Colonic mucosa (tissue), 4 donors: Measurements from ENCODE around the gene MPPED1. TPM values are rescaled to one million over a fixed set of nuclear protein-coding genes. Genes with fewer than 3 reads are reported as not detected.

Source experiments
- DNase-seq: peaks from one replicate; pipeline ENCODE4 v3.0.0-alpha.2; 2020
- H3K27ac ChIP-seq: fragments of 200-600 bp; one replicate; pipeline ENCODE4 v1.8.0; 2021
- H3K27me3 ChIP-seq: fragments of 200-600 bp; one replicate; pipeline ENCODE4 v1.8.0; 2021
- H3K36me3 ChIP-seq: fragments of 200-600 bp; one replicate; pipeline ENCODE4 v1.8.0; 2021
- H3K4me1 ChIP-seq: fragments of 200-600 bp; one replicate; pipeline ENCODE4 v1.8.0; 2021; ENCODE audit warnings: mild to moderate bottlenecking
- H3K4me3 ChIP-seq: fragments of 200-600 bp; one replicate; pipeline ENCODE4 v1.8.0; 2021
- H3K9ac ChIP-seq, 2 donors: one replicate each; pipeline ENCODE4 v1.7.0; 2013; ENCODE audit warnings: control low read depth in 2 of 2, low read depth in 2 of 2, low read length in 2 of 2
- H3K9me3 ChIP-seq: fragments of 200-600 bp; one replicate; pipeline ENCODE4 v1.8.0; 2021
- intact Hi-C: fragments of 100-400 bp; cut with DNase I; formaldehyde crosslinking; loops from one replicate; pipeline ENCODE4 v1.14.1; 2022
- total RNA-seq, 2 donors: library from RNA; stranded (reverse); fragmentation: NEBNext Ultra II Directional in 1 of 2; extraction: Animal tissue kit (Norgen Biotek cat#: 25700) in 1 of 2; gene quantifications; one replicate each; pipeline ENCODE4 v1.2.1, GENCODE V29; 2021
- TF ChIP-seq, protein P1 (sequence below): fragments of 200-600 bp; IDR thresholded peaks from one replicate; pipeline ENCODE4 v1.8.0; 2022; ENCODE audit warnings: antibody characterized with exemption, mild to moderate bottlenecking
- donor health status: healthy.
- donor health status: DM: no; HTN: no; CAD: no.
- donor health status: DM: no; HTN: no; CAD: no.

The MPPED1 gene
- total RNA-seq, 2 donors from 2014 or later = 0.05 TPM; not detected in 1

DNA sequence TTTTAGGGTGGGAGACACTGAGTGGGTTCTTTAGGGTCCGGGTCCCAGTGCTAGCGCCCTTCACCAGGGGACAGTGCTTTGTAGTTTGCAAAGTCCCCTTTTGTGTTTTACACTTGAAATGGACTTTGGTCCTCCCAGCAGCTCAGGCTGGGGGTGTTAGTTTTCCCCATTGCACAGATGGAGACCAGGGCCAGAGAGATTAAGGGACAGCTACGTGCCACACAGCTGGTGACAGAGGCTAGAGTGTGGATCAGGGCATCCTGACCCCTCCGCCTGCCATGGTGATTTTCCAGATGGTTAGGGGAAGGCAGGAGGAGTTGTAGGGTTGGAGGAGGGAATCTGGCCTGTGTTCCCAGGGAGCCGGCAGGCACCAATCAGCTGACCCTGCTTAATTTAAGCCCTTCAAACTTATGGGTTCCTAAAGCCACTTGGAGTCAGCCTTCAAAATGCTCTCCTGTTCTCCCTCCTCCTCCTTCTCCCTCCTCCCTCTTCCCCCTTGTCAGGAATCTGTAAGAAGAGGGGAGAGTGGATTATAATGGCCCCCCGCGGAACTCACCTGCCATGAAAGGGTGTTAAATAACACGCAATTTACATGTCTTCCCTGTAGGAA lies 22.5 kb upstream of the MPPED1 start:
- no peak overlapping the region for H3K27ac ChIP-seq
- TF ChIP-seq, protein P1, sequence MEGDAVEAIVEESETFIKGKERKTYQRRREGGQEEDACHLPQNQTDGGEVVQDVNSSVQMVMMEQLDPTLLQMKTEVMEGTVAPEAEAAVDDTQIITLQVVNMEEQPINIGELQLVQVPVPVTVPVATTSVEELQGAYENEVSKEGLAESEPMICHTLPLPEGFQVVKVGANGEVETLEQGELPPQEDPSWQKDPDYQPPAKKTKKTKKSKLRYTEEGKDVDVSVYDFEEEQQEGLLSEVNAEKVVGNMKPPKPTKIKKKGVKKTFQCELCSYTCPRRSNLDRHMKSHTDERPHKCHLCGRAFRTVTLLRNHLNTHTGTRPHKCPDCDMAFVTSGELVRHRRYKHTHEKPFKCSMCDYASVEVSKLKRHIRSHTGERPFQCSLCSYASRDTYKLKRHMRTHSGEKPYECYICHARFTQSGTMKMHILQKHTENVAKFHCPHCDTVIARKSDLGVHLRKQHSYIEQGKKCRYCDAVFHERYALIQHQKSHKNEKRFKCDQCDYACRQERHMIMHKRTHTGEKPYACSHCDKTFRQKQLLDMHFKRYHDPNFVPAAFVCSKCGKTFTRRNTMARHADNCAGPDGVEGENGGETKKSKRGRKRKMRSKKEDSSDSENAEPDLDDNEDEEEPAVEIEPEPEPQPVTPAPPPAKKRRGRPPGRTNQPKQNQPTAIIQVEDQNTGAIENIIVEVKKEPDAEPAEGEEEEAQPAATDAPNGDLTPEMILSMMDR = no peak
- peaks cover 6% of the 10 kb centered on the region for H3K27me3 ChIP-seq
- intact Hi-C loops = loop anchor here (5.0 kb wide), 1 partner anchor 438 kb away; no protein-coding TSS in a partner anchor
- no peak overlapping the region for H3K4me3 ChIP-seq
- no peak overlapping the region for H3K9ac ChIP-seq
- DNase-seq = no peak
- H3K9me3 ChIP-seq = no peaks in the 10 kb centered on the region
- H3K36me3 ChIP-seq = no peaks in the 10 kb centered on the region
- H3K4me1 ChIP-seq = no peaks in the 10 kb centered on the region

DNA sequence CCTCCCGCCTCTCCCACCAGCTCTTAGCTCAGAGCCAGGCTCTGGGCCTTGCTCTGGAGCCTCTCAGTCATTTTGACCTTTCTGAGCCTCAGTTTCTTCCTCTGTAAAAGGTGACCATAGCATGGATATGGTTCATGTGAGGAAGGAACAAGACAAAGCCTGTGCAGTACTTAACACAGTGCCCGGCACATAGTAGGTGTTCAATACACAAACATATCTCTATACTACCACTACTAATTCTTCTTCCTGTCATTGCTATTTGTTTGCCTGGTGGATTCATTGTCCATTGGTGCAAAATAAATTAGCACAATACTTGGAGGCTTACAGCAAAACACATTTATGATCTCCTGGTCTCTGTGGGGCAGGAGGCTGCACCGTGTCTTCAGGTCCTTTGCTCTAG lies 21.6 kb upstream of the MPPED1 start:
- no peak for DNase-seq
- no peak overlapping the region for H3K4me3 ChIP-seq
- no peak overlapping the region for H3K27ac ChIP-seq
- TF ChIP-seq, protein P1 = no peak
- no peaks in the 10 kb centered on the region for H3K9me3 ChIP-seq
- H3K36me3 ChIP-seq = no peaks in the 10 kb centered on the region
- intact Hi-C loops = no loop called here
- no peaks in the 10 kb centered on the region for H3K4me1 ChIP-seq
- H3K9ac ChIP-seq = no peak overlapping the region
- peaks cover 6% of the 10 kb centered on the region for H3K27me3 ChIP-seq

DNA sequence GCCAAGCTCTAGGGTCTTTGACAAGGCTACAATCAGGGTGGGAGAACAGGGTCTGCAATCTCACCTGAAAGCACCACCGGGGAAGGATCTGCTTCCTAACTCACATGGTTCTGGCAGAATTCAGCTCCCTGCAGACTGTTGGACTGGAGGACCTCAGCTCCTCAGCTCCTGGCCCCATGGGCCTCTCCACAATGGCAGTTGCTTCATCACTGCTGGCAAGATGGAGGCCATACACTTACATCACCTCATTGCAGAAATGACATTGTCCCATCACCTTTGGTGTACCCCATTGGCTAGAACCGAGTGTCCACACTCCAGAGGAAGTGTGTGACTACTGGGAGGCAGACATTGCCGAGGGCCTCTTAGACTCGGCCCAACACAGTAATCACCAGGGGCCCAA lies 20.9 kb upstream of the MPPED1 start:
- Histone ChIP-seq H3K9me3 (no peaks in the 10 kb centered on the region), H3K36me3 (no peaks in the 10 kb centered on the region), H3K9ac (no peak overlapping the region), H3K27me3 (peaks cover 6% of the 10 kb centered on the region), H3K27ac (no peak overlapping the region), H3K4me3 (no peak overlapping the region), H3K4me1 (no peaks in the 10 kb centered on the region)
- no peak for DNase-seq
- TF ChIP-seq, protein P1 = no peak
- intact Hi-C loops = no loop called here

DNA sequence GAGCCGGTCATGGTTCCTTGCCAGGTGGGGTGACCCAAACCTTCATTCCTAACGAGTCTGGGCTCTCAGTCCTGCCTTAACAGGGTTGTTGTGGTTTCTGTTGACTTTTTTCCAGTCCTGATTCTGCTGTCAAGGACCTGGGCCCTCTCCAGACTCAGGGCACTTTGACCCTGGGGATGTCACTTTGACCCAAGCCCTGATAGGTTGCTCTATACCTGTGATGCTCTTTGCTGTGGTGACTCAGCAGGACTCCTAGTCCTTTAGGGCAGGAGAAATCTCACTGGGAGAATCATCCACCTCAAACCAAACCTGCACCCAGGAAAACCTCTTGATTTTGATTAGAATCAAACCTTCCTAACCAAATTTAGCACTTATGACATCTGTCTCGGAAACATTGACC lies 20.5 kb upstream of the MPPED1 start:
- Histone ChIP-seq H3K36me3 (no peaks in the 10 kb centered on the region), H3K27ac (no peak overlapping the region), H3K9ac (no peak overlapping the region), H3K27me3 (peaks cover 6% of the 10 kb centered on the region), H3K4me3 (no peak overlapping the region), H3K9me3 (no peaks in the 10 kb centered on the region), H3K4me1 (no peaks in the 10 kb centered on the region)
- intact Hi-C loops = no loop called here
- no peak for DNase-seq
- TF ChIP-seq, protein P1 = no peak

DNA sequence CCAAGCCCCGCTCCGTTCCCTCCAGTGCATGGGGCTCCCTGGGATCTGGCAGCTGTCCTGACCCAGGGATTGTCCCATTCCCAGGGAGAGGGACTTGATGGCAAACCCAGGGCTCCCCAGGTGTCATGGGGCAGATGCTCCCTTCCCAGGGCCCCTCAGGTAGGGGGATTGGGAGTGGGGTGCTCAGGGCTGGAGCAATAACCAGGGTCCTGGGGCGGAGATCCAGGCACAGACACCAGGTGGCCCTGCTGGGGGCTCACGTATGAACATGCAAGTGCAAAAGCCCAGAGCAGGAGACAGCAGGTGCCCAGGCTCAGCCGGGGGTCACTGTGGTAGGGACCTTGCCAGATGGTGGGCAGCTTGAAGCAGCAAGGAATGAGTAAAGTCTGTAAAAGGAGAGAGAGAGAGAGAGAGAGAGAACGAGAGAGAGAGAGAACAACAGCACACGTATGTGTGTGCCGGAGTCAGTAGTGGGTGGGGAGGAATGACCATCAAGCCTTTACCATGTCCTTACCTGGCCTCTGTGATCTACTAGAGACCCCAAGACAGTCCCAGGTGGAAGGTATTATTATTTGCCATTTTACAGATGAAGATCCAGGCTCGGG lies 19.3 kb upstream of the MPPED1 start:
- no peaks in the 10 kb centered on the region for H3K4me1 ChIP-seq
- no peaks in the 10 kb centered on the region for H3K27me3 ChIP-seq
- TF ChIP-seq, protein P1 = no peak
- H3K27ac ChIP-seq = no peak overlapping the region
- no peak for DNase-seq
- H3K9me3 ChIP-seq = no peaks in the 10 kb centered on the region
- no peak overlapping the region for H3K9ac ChIP-seq
- intact Hi-C loops = no loop called here
- H3K4me3 ChIP-seq = no peak overlapping the region
- H3K36me3 ChIP-seq = no peaks in the 10 kb centered on the region
